HG02852 (cell line): Measurements from ENCODE around the gene DLG4.
"Not testable (repeated sequence)": the region's sequence is repeated elsewhere in the genome, so short reads cannot be mapped to it uniquely, and the experiment has no call there.

Source experiments
- ATAC-seq: cut with Tn5 transposase; IDR thresholded peaks from one replicate; pipeline ENCODE4 v1.9.1; 2021; ENCODE audit warnings: mild to moderate bottlenecking, moderate library complexity; ENCODE audit not compliant: unreplicated experiment

DLG4 gene

DNA sequence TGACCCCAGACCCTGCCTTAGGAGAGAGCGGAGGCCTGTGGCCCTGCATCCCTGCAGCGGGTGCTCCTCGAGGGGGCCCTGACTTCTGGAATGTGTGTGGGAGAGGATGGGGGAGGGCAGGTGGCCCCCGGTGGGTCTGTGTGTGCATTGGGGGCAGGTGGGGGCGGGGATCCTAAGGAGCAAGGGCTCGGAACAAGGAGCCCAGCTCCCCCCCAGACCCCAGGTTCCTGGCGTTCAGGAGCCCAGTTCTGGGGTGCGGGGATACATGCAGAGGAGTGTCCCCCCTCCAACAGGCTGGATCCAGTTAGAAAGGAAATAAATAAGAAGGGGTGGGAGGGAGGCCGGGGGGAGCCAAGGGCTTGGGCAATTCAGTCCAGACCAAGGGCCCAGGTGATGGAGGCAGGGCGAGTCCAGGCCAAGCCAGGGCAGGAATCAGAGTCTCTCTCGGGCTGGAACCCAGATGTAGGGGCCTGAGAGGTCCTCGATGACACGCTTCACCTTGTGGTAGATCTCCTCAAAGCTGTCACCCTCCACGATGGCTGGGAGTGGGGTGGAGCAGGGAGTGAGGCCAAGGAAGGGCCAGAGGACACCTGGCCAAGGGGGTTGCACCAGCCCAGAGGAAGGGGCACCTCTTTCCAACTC lies 29.2 kb downstream of the DLG4 start:
- no peak for ATAC-seq

DNA sequence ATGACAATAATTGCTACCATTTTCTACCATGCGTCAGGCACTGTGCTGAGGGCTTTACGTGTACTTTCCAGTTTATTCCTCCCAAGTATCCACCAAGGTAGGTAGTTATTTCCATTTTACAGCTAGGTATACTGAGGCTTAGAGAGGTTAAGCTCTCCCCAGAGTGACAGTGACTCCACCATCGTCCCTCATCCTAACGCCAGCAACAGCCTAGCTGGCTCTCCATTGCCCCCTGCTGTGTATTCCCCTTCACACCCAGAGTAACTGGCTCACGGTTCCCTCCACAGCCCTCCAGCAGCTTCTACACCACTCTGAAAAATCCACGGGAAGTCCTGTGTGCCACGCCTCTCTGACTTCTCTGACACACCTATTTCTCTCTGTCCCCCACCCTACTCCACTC lies 33.4 kb downstream of the DLG4 start:
- no peak for ATAC-seq

DNA sequence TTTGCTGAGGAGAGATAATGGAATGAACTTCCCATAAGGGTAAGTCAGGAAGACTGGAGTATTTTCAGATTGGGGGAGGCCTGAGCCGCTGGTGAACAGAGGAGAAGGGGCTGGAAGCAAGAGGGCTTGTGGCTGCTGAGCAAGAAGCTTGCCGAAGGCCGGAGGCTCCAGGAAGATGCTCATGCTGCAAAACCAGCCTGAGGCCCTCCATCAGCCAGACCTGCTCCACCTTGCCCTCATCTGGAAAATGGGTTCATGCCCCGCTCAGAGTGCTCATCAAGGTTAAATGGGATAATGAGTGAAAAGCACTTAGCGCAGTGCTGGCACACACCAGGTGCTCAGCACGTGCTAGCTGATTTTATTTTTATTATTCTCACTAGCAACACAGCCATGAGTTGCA lies 35.0 kb downstream of the DLG4 start:
- no peak for ATAC-seq

DNA sequence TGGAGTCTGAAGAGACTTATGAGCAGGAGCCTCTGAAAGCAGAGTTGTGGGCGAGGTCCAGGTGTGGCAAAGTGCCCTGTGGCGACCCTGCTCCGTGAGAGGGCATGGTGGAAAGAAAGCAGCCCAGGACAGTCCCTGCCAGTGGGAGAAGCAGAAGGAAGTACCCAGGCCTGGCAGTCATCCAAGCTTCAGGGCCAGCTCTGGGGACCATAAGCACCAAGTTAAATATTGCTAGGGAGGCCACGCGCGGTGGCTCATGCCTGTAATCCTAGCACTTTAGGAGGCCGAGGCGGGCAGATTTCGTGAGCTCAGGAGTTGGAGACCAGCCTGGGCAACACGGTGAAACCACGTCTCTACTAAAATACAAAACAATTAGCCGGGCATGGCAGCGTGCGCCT lies 35.5 kb downstream of the DLG4 start:
- no peak for ATAC-seq

DNA sequence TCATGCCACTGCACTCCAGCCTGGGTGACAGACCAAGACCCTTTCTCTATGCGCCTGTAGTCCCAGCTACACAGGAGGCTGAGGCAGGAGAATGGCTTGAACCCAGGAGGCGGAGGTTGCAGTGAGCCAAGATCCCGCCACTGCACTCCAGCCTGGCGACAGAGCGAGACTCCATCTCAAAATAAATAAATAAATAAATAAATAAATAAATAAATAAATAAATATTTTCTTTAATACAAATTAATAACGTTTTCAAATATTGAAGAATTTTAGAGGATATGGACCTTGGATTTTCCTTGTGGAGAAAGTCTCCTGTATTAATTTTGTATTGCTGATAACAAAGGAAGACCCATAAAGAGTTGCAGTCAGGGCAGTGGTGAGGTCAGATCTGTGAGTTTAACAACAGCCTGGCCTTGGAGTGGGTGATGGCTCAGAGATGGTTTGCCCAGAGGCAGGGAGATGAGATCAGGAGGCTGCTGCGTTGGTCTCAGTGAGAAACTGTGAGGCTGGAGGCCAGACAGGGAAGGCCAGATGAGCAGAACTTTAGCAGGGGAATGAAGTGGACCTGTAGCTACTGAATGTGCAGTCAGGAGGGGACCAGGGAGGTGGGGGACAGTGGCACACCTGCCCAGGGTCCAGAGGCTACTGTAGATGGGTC lies 36.1 kb downstream of the DLG4 start:
- no peak for ATAC-seq

DNA sequence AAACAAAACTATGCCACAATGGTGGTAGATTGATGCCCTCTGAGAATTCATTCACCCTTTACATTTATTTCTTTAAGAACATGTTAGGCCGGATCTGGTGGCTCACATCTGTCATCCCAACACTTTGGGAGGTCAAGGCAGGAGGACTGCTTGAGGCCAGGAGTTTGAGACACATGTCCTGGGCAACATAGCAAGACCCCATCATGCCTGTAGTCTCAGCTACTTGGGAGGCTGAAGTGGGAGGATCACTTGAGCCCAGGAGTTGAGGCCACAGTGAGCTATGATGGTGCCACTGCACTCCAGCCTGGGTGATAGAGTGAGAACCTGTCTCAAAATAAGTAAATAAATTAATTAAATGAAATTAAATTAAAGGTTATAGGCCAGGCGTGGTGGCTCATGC lies 37.5 kb downstream of the DLG4 start:
- ATAC-seq = not testable (repeated sequence)

DNA sequence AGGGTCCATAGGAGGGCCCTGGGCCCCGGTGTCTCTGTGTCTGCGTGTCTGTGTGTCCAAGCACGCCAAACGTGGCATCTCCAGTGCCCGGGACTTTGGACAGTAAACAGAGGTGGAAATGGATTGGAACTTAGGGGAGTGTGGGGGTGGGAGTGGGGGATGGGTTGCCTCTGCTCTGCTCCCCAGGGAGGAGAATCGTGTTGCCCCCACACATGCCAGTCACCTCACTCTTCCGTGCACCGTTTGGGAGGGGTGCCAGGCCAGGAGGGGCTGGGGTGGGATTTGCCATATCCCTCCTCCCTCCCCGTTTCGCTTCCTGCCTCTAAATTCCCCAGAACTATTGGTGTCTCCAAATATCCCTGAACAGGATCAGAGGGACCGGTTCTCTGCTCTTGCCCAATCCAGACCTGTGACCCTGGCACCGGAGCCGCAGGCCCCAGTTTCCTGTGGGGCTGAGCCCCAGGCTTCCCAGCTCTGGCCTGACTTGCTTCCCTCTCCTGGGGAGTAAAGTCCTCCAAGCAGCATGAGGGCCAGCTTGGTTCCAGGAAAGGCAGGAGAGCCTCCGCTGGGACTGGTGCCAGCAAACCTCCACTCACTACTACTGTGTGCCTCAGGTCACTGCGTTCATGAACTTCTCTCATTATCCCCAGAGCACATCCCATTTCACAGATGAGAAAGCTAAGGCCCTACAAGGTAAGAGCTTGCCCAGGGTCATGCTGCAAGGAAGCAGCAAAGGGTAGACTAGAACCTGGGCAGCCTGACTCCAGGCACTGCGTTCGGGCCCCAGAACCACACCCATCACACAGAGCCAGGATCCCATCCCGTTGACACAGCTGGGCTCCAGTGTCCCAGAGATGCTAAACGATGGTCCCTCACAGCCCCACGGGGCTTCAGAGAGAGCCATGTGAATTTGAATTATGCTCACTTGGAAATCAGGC lies 40.0 kb downstream of the DLG4 start, which contains the start of gene ASGR1:
ASGR1 (minus strand) TSS at position 54 of the 938 bp plus-strand sequence. CDS start 807 bp downstream, outside the sequence.
- ATAC-seq = no peak

DNA sequence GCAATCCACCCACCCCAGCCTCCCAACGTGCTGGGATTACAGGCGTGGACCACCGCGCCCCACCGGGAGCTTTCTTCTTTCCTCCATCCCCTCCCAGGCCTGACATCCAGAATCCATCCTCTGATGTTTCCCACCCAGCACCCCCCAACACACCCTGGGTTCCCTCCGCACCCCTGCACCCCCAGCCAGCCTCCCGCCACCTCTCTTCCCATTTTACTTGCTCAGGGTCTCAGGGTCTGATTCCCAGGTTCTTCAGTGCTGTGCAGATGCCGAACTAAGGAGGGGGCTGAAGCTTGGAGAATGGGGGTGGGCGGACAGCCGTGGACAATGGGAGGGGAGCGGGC lies 40.7 kb downstream of the DLG4 start:
- no peak for ATAC-seq

DNA sequence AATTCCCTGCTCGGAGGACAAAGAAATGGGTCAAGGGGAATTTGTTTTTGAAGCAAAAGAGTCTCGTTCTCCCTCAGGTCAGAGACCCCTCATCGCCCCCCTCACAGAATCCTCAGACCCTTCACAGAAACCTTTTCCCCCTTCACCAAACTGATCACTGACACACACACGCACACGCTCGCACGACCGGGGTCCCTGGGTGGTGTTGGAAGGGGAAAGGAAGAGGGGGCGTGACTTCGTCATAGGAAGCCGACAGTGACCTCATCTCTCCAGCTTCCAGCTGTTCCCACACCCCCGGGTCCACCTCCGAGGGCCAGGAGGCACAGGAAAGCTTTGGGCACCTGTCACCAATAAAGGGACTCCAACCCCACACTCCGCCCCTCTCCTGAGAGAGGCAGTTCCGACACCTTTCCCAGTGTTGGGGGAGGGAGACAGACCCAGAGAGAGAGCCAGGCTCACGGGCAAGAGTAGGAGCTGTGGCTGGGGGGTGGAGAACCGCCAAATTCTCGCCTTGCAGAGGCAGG lies 41.6 kb downstream of the DLG4 start:
- no peak for ATAC-seq

DNA sequence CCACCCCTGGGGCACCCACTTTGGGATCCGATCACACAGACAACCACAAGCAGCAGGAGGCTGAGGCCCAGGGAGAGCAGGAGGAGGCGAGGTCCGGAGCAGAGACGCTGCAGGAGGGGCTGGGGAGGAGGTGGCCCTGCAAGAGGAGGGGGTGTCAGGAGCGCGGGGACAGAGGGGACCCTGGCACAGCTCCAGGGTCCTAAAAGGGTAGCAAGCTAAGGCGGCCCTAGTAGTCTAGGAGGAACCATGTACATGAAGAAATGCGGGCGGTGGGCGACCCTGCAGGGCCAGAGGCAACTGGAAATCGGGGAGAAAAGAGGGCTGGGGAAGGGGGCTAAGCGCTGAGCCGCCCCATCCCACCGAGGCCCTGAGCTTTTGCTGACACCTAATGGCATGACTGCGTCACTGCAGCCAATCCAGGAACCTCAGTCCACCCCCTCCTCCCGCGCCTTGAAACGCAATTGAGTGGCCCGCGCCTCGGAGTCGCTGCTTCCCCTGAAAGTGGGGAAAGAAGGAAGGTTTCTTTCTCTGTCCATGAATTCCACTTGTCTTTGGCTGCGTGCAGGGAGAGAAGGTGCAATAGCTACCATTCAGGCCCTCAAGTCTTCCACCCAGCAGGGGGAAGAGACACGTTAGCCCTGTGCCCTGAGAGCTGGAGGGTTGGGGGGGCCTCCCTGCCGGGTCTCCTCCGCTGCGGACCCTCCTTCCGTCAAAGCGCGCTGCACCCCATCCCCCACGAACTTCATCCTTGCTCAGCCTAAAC lies 42.3 kb downstream of the DLG4 start:
- no peak for ATAC-seq

DNA sequence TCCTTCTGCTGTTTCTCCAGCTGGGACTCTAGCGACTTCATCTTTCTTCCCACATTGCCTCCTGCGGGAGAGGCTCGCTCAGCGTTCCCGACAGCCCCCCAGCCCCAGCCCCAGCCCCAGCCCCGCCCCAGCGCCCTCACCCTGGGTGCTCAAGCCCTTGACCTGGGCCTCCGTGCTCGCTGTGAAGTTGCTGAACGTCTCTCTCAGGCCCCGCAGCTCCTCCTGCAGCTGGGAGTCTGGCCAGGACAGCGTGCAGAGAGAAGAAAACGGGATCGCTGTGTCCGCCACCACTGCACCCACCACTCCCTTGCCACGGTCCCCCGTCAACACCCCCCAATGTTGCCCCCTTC lies 42.8 kb downstream of the DLG4 start:
- ATAC-seq = no peak

DNA sequence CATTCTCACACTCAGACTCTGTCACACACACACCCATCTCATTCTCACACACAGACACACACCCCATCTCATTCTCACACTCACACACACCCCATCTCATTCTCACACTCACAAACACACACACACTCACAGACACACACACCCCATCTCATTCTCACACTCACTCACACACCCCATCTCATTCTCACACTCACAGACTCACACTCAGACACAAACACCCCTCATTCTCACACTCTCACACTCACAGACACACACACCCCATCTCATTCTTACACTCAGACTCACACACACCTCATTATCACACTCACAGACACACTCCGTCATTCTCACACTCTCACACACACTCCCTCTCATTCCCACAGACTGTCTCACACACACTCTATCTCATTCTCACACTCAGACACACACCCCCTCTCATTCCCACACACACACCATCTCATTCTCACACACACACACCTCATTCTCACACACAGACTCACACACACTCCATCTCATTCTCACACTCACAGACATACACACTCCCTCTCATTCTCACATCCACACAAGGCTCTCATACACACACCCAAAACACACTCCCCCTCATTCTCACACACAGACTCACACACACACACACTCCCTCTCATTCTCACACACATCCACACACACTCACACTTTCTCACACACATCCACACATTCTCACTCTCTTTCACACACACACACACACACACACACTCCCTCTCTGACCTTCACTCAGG lies 43.4 kb downstream of the DLG4 start:
- no peak for ATAC-seq

DNA sequence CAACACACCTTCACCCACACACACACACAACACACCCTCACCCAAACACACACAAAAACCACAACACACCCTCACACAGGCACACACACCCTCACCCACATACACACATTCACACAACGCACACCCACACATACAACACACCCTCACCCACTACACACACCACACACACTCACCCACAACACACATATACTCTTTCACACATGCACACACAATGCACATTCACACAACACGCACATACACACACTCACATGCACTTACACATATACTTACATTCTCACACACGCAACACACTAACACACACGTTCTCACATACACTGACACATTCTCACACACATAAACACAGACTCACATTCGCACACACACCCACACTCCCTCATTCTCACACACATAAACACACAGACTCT lies 44.3 kb downstream of the DLG4 start:
- no peak for ATAC-seq

DNA sequence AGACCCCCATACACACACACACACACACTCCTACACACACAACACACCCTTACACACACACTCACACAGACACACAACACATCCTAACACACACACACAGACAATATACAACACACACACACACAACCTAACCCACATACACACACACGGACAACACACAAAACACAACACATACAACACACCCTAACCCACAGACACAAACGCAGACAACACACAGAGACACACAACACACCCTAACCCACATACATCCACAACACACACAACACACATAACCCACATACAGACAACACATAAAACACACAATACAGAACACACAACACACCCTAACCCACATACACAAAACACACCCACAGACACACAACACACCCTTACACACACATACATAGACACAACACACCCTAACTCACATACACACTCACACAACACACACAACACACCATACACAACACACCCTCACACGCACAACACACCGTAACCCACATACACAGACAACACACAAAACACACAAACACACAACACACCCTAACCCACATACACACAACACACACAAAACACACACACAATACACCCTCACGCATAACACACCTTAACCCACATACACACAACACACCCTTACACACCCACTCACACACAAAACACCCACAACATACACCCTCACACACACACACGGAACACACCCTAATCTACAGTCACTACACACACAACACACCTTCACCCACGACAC lies 44.9 kb downstream of the DLG4 start:
- ATAC-seq = no peak

DNA sequence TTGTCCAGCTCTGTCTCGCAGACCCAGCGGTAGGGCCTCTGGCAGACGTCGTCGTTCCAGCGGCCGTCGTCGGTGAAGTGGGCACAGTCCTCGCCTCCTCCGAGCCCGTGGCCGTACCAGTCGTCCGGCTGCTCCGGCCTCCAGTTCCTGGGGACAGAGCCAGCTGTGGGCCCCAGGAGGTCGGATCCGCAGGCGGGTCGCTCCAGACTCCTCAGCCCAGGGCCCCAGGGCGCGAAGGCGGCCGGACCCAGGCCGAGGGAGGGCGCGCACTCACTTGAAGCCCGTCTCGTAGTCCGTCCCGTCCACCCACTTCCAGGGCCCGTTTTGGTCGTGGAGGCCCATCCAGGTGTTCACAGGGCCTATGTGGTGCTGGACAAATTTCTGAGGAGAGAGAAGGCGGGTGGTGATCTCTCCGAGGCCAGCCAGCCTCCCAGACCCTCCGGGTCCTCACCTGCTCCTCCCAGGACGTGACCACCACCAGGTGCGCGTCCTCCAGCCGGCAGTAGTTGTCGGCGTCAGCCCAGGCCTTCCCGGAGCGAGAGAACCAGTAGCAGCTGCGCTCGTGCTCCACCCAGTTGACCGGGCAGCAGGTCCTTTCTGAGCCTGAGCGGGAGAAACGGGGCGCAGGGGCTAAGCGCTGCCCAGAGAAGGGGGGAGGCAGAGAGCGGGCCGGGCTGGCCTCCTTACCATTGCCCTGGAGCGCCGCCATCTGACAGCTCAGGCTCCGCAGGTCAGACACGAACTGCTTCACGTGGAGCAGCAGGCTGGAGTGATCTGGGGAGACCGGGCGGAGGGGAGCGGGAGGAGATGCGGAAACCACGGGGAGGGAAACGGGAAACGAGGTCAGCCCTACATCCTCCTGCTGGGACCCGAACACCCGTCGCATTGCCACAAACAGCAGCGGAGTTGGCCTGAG lies 45.7 kb downstream of the DLG4 start:
- no peak for ATAC-seq

DNA sequence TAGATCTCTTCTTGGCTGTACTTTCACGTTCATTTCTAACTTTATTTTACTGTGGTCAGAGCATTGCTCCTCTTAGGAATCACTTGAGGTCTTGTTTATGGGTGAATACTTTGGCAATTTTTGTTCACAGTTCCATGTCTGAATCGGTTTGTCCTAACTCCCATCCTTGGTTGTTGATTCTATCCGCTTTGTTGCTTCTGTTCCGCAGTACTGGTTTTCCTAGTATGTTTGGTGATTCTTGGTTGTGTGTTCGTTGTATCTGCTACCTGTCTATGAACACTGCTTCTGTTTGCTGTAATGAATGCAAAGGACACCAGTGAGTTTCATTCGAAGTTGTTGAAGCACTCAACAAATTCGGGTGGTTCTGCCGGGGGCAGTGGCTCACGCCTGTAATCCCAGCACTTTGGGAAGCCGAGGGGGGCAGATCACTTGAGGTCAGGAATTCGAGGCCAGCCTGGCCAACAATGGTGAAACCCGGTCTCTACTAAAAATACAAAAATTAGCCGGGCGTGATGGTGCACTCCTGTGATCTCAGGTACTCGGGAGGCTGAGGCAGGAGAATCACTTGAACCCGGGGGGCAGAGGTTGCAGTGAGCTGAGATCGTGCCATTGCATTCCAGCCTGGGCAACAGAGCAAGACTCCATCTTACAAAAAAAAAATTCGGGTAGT lies 47.0 kb downstream of the DLG4 start:
- ATAC-seq = not testable (repeated sequence)

DNA sequence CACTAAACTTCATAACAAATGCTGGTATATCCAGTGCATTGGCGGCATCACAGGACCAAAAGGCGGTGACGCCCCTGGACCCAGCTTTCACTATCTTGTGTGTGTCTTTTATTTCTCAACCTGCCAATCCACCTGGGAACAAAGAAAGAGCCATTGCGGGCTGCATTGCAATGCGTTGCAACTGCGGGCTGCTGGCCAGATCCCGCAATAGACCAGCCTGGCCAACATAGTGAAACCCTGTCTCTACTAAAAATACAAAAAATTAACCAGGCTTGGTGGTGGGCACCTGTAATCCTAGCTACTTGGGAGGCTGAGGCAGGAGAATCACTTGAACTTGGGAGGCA lies 50.1 kb downstream of the DLG4 start:
- not testable (repeated sequence) for ATAC-seq
